Measurements from ENCODE around the gene PKP3.
A peak's percentile ranks its signal among the peaks of the same experiment; 100 is the strongest.

PKP3 gene

GRCh38 chr11:441418-442274 lies 47.6 kb downstream of the PKP3 start, which contains the start of gene ANO9:
Gene ANO9, minus strand, starts transcription at chr11:442011. Its CDS starts 85 bp downstream, at chr11:441926.
- peak in 1 of 2 donors; percentile 41 for DNase-seq (ENCODE audit: extremely low read depth in 1 of 2, low read depth in 1 of 2)

- no peak for DNase-seq (ENCODE audit: extremely low read depth in 1 of 2, low read depth in 1 of 2)
Measured at GRCh38 chr11:442611-443081, 48.6 kb downstream of the PKP3 start.

- DNase-seq (ENCODE audit: extremely low read depth in 1 of 2, low read depth in 1 of 2) = no peak
Measured at GRCh38 chr11:443542-444199, 49.7 kb downstream of the PKP3 start.

GRCh38 chr11:444396-445144 lies 50.6 kb downstream of the PKP3 start:
- DNase-seq (ENCODE audit: extremely low read depth in 1 of 2, low read depth in 1 of 2) = no peak

GRCh38 chr11:445765-446588 lies 52.0 kb downstream of the PKP3 start:
- DNase-seq (ENCODE audit: extremely low read depth in 1 of 2, low read depth in 1 of 2) = no peak

GRCh38 chr11:446891-447290 lies 52.9 kb downstream of the PKP3 start:
- no peak for DNase-seq (ENCODE audit: extremely low read depth in 1 of 2, low read depth in 1 of 2)

- DNase-seq (ENCODE audit: extremely low read depth in 1 of 2, low read depth in 1 of 2) = peak; percentile 79 to 96
Measured at GRCh38 chr11:447923-448731, 54.1 kb downstream of the PKP3 start.

GRCh38 chr11:449889-450808 lies 56.1 kb downstream of the PKP3 start, which contains the start of gene PTDSS2:
Gene PTDSS2, plus strand, starts transcription at chr11:450279. Its CDS starts 177 bp downstream, at chr11:450456.
- peak; percentile 86 to 92 for DNase-seq (ENCODE audit: extremely low read depth in 1 of 2, low read depth in 1 of 2)

GRCh38 chr11:450809-451451 lies 56.9 kb downstream of the PKP3 start:
- DNase-seq (ENCODE audit: extremely low read depth in 1 of 2, low read depth in 1 of 2) = peak; percentile 57 to 62

- no peak for DNase-seq (ENCODE audit: extremely low read depth in 1 of 2, low read depth in 1 of 2)
Measured at GRCh38 chr11:451738-452137, 57.7 kb downstream of the PKP3 start.

GRCh38 chr11:452203-452744 lies 58.3 kb downstream of the PKP3 start:
- no peak for DNase-seq (ENCODE audit: extremely low read depth in 1 of 2, low read depth in 1 of 2)

GRCh38 chr11:452916-453527 lies 59.0 kb downstream of the PKP3 start:
- DNase-seq (ENCODE audit: extremely low read depth in 1 of 2, low read depth in 1 of 2) = no peak

- DNase-seq (ENCODE audit: extremely low read depth in 1 of 2, low read depth in 1 of 2) = no peak
Measured at GRCh38 chr11:453564-453963, 59.6 kb downstream of the PKP3 start.

- DNase-seq (ENCODE audit: extremely low read depth in 1 of 2, low read depth in 1 of 2) = no peak
Measured at GRCh38 chr11:454043-454442, 60.0 kb downstream of the PKP3 start.

Data from activated CD8-positive, alpha-beta memory T cell treated with anti-CD3 and anti-CD28 coated beads for 1 hour (primary cell).